ENCODE data around the gene SLC25A19.
"Not testable (repeated sequence)": the region's sequence is repeated elsewhere in the genome, so short reads cannot be mapped to it uniquely, and the experiment has no call there.

The SLC25A19 gene

GRCh38 chr17:75257228-75257627 lies 32.0 kb downstream of the SLC25A19 start:
- not testable (repeated sequence) for H3K4me3 ChIP-seq (ENCODE audit: low read length); H3K36me3 ChIP-seq (ENCODE audit: control insufficient read depth, insufficient read depth, low read length)

GRCh38 chr17:75255954-75256698 lies 33.1 kb downstream of the SLC25A19 start:
- H3K27me3 ChIP-seq (ENCODE audit: control insufficient read depth, insufficient read depth, low read length); H3K27ac ChIP-seq (ENCODE audit: low read depth, low read length); H3K9ac ChIP-seq (ENCODE audit: low read length); H3K4me3 ChIP-seq (ENCODE audit: low read length); H3K36me3 ChIP-seq (ENCODE audit: control insufficient read depth, insufficient read depth, low read length); H3K4me1 ChIP-seq (ENCODE audit: control insufficient read depth, insufficient read depth, low read length): not testable (repeated sequence)

More at GRCh38 chr17:75257228-75257627, 32.0 kb downstream of the SLC25A19 start:
- H3K27ac ChIP-seq (ENCODE audit: low read depth, low read length); H3K9ac ChIP-seq (ENCODE audit: low read length); H3K4me1 ChIP-seq (ENCODE audit: control insufficient read depth, insufficient read depth, low read length); H3K27me3 ChIP-seq (ENCODE audit: control insufficient read depth, insufficient read depth, low read length): not testable (repeated sequence)

- no peak overlapping the region for H3K9ac ChIP-seq (ENCODE audit: low read length)
- no peaks in the 10 kb centered on the region for H3K4me1 ChIP-seq (ENCODE audit: control insufficient read depth, insufficient read depth, low read length)
- no peak overlapping the region for H3K27ac ChIP-seq (ENCODE audit: low read depth, low read length)
- H3K27me3 ChIP-seq (ENCODE audit: control insufficient read depth, insufficient read depth, low read length) = no peaks in the 10 kb centered on the region
- no peaks in the 10 kb centered on the region for H3K36me3 ChIP-seq (ENCODE audit: control insufficient read depth, insufficient read depth, low read length)
- H3K4me3 ChIP-seq (ENCODE audit: low read length) = no peak overlapping the region
These were observed 37.0 kb downstream of the SLC25A19 start for GRCh38 chr17:75252039-75252816.

- H3K27ac ChIP-seq (ENCODE audit: low read depth, low read length) = no peak overlapping the region
- H3K9ac ChIP-seq (ENCODE audit: low read length) = no peak overlapping the region
- H3K27me3 ChIP-seq (ENCODE audit: control insufficient read depth, insufficient read depth, low read length) = no peaks in the 10 kb centered on the region
- no peak overlapping the region for H3K4me3 ChIP-seq (ENCODE audit: low read length)
- H3K36me3 ChIP-seq (ENCODE audit: control insufficient read depth, insufficient read depth, low read length) = peaks cover 15% of the 10 kb centered on the region
- no peaks in the 10 kb centered on the region for H3K4me1 ChIP-seq (ENCODE audit: control insufficient read depth, insufficient read depth, low read length)
These were observed 39.2 kb downstream of the SLC25A19 start for GRCh38 chr17:75250009-75250471.

GRCh38 chr17:75249564-75249963 lies 39.7 kb downstream of the SLC25A19 start:
- H3K27ac ChIP-seq (ENCODE audit: low read depth, low read length) = no peak overlapping the region
- H3K27me3 ChIP-seq (ENCODE audit: control insufficient read depth, insufficient read depth, low read length) = no peaks in the 10 kb centered on the region
- H3K9ac ChIP-seq (ENCODE audit: low read length) = no peak overlapping the region
- peaks cover 17% of the 10 kb centered on the region for H3K36me3 ChIP-seq (ENCODE audit: control insufficient read depth, insufficient read depth, low read length)
- H3K4me1 ChIP-seq (ENCODE audit: control insufficient read depth, insufficient read depth, low read length) = no peaks in the 10 kb centered on the region
- no peak overlapping the region for H3K4me3 ChIP-seq (ENCODE audit: low read length)

GRCh38 chr17:75246404-75246803 lies 42.8 kb downstream of the SLC25A19 start:
- Histone ChIP-seq H3K4me1 (ENCODE audit: control insufficient read depth, insufficient read depth, low read length) (no peaks in the 10 kb centered on the region), H3K4me3 (ENCODE audit: low read length) (no peak overlapping the region), H3K36me3 (ENCODE audit: control insufficient read depth, insufficient read depth, low read length) (peaks cover 46% of the 10 kb centered on the region), H3K27ac (ENCODE audit: low read depth, low read length) (no peak overlapping the region), H3K27me3 (ENCODE audit: control insufficient read depth, insufficient read depth, low read length) (no peaks in the 10 kb centered on the region), H3K9ac (ENCODE audit: low read length) (no peak overlapping the region)

GRCh38 chr17:75245011-75245410 lies 44.2 kb downstream of the SLC25A19 start:
- no peaks in the 10 kb centered on the region for H3K27me3 ChIP-seq (ENCODE audit: control insufficient read depth, insufficient read depth, low read length)
- peaks cover 58% of the 10 kb centered on the region for H3K36me3 ChIP-seq (ENCODE audit: control insufficient read depth, insufficient read depth, low read length)
- no peak overlapping the region for H3K9ac ChIP-seq (ENCODE audit: low read length)
- no peak overlapping the region for H3K4me3 ChIP-seq (ENCODE audit: low read length)
- no peak overlapping the region for H3K27ac ChIP-seq (ENCODE audit: low read depth, low read length)
- H3K4me1 ChIP-seq (ENCODE audit: control insufficient read depth, insufficient read depth, low read length) = no peaks in the 10 kb centered on the region

GRCh38 chr17:75244133-75244866 lies 44.9 kb downstream of the SLC25A19 start:
- Histone ChIP-seq H3K27ac (ENCODE audit: low read depth, low read length) (no peak overlapping the region), H3K36me3 (ENCODE audit: control insufficient read depth, insufficient read depth, low read length) (peaks cover 59% of the 10 kb centered on the region)

GRCh38 chr17:75242461-75243042 lies 46.7 kb downstream of the SLC25A19 start:
- Histone ChIP-seq H3K4me1 (ENCODE audit: control insufficient read depth, insufficient read depth, low read length) (no peaks in the 10 kb centered on the region), H3K9ac (ENCODE audit: low read length) (no peak overlapping the region), H3K36me3 (ENCODE audit: control insufficient read depth, insufficient read depth, low read length) (peaks cover 71% of the 10 kb centered on the region), H3K27ac (ENCODE audit: low read depth, low read length) (no peak overlapping the region), H3K27me3 (ENCODE audit: control insufficient read depth, insufficient read depth, low read length) (no peaks in the 10 kb centered on the region), H3K4me3 (ENCODE audit: low read length) (no peak overlapping the region)

More at GRCh38 chr17:75244133-75244866, 44.9 kb downstream of the SLC25A19 start:
- no peak overlapping the region for H3K9ac ChIP-seq (ENCODE audit: low read length)
- no peaks in the 10 kb centered on the region for H3K27me3 ChIP-seq (ENCODE audit: control insufficient read depth, insufficient read depth, low read length)
- H3K4me1 ChIP-seq (ENCODE audit: control insufficient read depth, insufficient read depth, low read length) = no peaks in the 10 kb centered on the region
- H3K4me3 ChIP-seq (ENCODE audit: low read length) = no peak overlapping the region

GRCh38 chr17:75241996-75242460 lies 47.2 kb downstream of the SLC25A19 start:
- Histone ChIP-seq H3K36me3 (ENCODE audit: control insufficient read depth, insufficient read depth, low read length) (peaks cover 71% of the 10 kb centered on the region), H3K4me1 (ENCODE audit: control insufficient read depth, insufficient read depth, low read length) (no peaks in the 10 kb centered on the region), H3K9ac (ENCODE audit: low read length) (no peak overlapping the region), H3K4me3 (ENCODE audit: low read length) (no peak overlapping the region), H3K27me3 (ENCODE audit: control insufficient read depth, insufficient read depth, low read length) (no peaks in the 10 kb centered on the region), H3K27ac (ENCODE audit: low read depth, low read length) (no peak overlapping the region)

- no peak overlapping the region for H3K27ac ChIP-seq (ENCODE audit: low read depth, low read length)
- no peaks in the 10 kb centered on the region for H3K4me1 ChIP-seq (ENCODE audit: control insufficient read depth, insufficient read depth, low read length)
- H3K4me3 ChIP-seq (ENCODE audit: low read length) = no peak overlapping the region
- H3K36me3 ChIP-seq (ENCODE audit: control insufficient read depth, insufficient read depth, low read length) = peaks cover 71% of the 10 kb centered on the region
- no peak overlapping the region for H3K9ac ChIP-seq (ENCODE audit: low read length)
- H3K27me3 ChIP-seq (ENCODE audit: control insufficient read depth, insufficient read depth, low read length) = no peaks in the 10 kb centered on the region
These were observed 47.7 kb downstream of the SLC25A19 start for GRCh38 chr17:75241502-75241901.

- H3K27me3 ChIP-seq (ENCODE audit: control insufficient read depth, insufficient read depth, low read length) = no peaks in the 10 kb centered on the region
- no peak overlapping the region for H3K27ac ChIP-seq (ENCODE audit: low read depth, low read length)
- H3K4me1 ChIP-seq (ENCODE audit: control insufficient read depth, insufficient read depth, low read length) = no peaks in the 10 kb centered on the region
- H3K4me3 ChIP-seq (ENCODE audit: low read length) = no peak overlapping the region
- H3K9ac ChIP-seq (ENCODE audit: low read length) = no peak overlapping the region
- H3K36me3 ChIP-seq (ENCODE audit: control insufficient read depth, insufficient read depth, low read length) = peaks cover 66% of the 10 kb centered on the region
These were observed 48.1 kb downstream of the SLC25A19 start for GRCh38 chr17:75241143-75241430.
